Small intestine (tissue), 16 donors: ENCODE data around the gene TCTA. TPM values are rescaled to one million over a fixed set of nuclear protein-coding genes. Genes with fewer than 3 reads are reported as not detected.
A peak's percentile ranks its signal among the peaks of the same experiment; 100 is the strongest.

Experiments
- DNase-seq, 2 donors: peaks; one replicate each; pipeline versions ENCODE4 v3.0.0 to v3.0.0-alpha.2; 2013
- FAIRE-seq: peaks from 2 replicates; lab custom pipeline; 2012; peaks lifted over from hg19 to GRCh38; lab: Jason Lieb, UNC
- H3K27ac ChIP-seq, 3 donors: one replicate each; pipeline ENCODE4 v1.5.1; 2013; ENCODE audit warnings: low read length in 2 of 3, mild to moderate bottlenecking in 2 of 3, control low read depth in 1 of 3, inconsistent platforms in 1 of 3, low read depth in 1 of 3, moderate library complexity in 1 of 3
- H3K27me3 ChIP-seq, 3 donors: one replicate each; pipeline ENCODE4 v1.6.1; 2013; ENCODE audit warnings: low read length in 3 of 3, inconsistent platforms in 1 of 3; ENCODE audit not compliant: control insufficient read depth in 3 of 3, insufficient read depth in 3 of 3
- H3K36me3 ChIP-seq, 3 donors: one replicate each; pipeline ENCODE4 v1.6.1; 2013; ENCODE audit warnings: low read length in 3 of 3, inconsistent platforms in 1 of 3, low read depth in 1 of 3, mild to moderate bottlenecking in 1 of 3, moderate library complexity in 1 of 3; ENCODE audit not compliant: control insufficient read depth in 3 of 3, insufficient read depth in 2 of 3
- H3K4me1 ChIP-seq, 3 donors: one replicate each; pipeline ENCODE4 v1.6.1; 2013; ENCODE audit warnings: low read length in 2 of 3, inconsistent platforms in 1 of 3, low read depth in 1 of 3, mild to moderate bottlenecking in 1 of 3, moderate library complexity in 1 of 3; ENCODE audit not compliant: control insufficient read depth in 3 of 3, insufficient read depth in 2 of 3
- H3K4me3 ChIP-seq, 3 donors: one replicate each; pipeline ENCODE4 v1.5.1; 2013; ENCODE audit warnings: low read length in 3 of 3, control low read depth in 1 of 3, inconsistent platforms in 1 of 3, low read depth in 1 of 3, mild to moderate bottlenecking in 1 of 3, moderate library complexity in 1 of 3
- H3K9me3 ChIP-seq, 2 donors: one replicate each; pipeline ENCODE4 v1.6.1; 2013; ENCODE audit warnings: low read depth in 1 of 2, low read length in 1 of 2; ENCODE audit not compliant: control insufficient read depth in 2 of 2, insufficient read depth in 1 of 2
- whole genome bisulfite sequencing, 3 donors: extraction: QIAGEN DNeasy Blood & Tissue Kit; methylation state at CpG; one replicate each; pipeline ENCODE4 v1.1.7; 2013; 5-methylcytosine and 5-hydroxymethylcytosine counted together
- long read RNA-seq, 10 donors: transcript quantifications; one replicate each; lab custom pipeline, GENCODE V29; 2026
- polyA plus RNA-seq, 4 donors: library from polyadenylated mRNA; stranded (reverse) in 3 of 4; unstranded in 1 of 4; fragments of 200-250 nt in 3 of 4; fragments of 120-200 nt in 1 of 4; gene quantifications; one replicate each; pipeline versions ENCODE4 v1.2.1 to v1.2.3, GENCODE V29; 2013
- donor health status: healthy with polysubstance abuse.
- donor health status: control.
- donor health status: control.
- donor health status: Bipolar disorder and iron deficiency.
- donor health status: healthy.

TCTA gene
- polyA plus RNA-seq, result 10 to 100 TPM; 23.5 to 41.8 (median 32.2) TPM
- long read RNA-seq, donor 1, result 0 reads
- long read RNA-seq, donor 2, partial matches to known transcripts, result 0 of 2 reads
- long read RNA-seq, donor 2, other reads (novel, unspliced or antisense), result 0 of 2 reads
- long read RNA-seq, donor 3, transcript TCTA-201 (3 exons, 2,146 nt), result major isoform, 6 of 7 reads
- long read RNA-seq, donor 3, partial matches to known transcripts, result 0 of 7 reads
- long read RNA-seq, donor 3, other reads (novel, unspliced or antisense), result 0 of 7 reads
- long read RNA-seq, donor 4, result 0 reads
- long read RNA-seq, donor 5, partial matches to known transcripts, result 0 of 1 reads
- long read RNA-seq, donor 5, other reads (novel, unspliced or antisense), result 0 of 1 reads
- long read RNA-seq, donor 6, transcript TCTA-201 (3 exons, 2,146 nt), result major isoform, 8 of 8 reads
- long read RNA-seq, donor 6, partial matches to known transcripts, result 0 of 8 reads
- long read RNA-seq, donor 6, other reads (novel, unspliced or antisense), result 0 of 8 reads
- long read RNA-seq, donor 7, result 0 reads
- long read RNA-seq, donor 8, result 0 reads
- long read RNA-seq, donor 9, partial matches to known transcripts, result 0 of 1 reads
- long read RNA-seq, donor 9, other reads (novel, unspliced or antisense), result 0 of 1 reads
- long read RNA-seq, donor 10, transcript TCTA-201 (3 exons, 2,146 nt), result major isoform, 11 of 12 reads
- long read RNA-seq, donor 10, partial matches to known transcripts, result 0 of 12 reads
- long read RNA-seq, donor 10, other reads (novel, unspliced or antisense), result 0 of 12 reads

GRCh38 chr3:49411968-49412631, at the start of gene TCTA, which contains the start of gene RHOA:
Gene TCTA, plus strand, starts transcription at chr3:49412423. Its CDS starts 4 bp downstream, at chr3:49412427.
Gene RHOA, minus strand, starts transcription at chr3:49411976. Its CDS starts 36,387 bp downstream, at chr3:49375589.
- peaks cover 0 to 32% (median 2%) of the 10 kb centered on the region in 3 donors for H3K36me3 ChIP-seq
- DNase-seq (peak; percentile 100), FAIRE-seq (no peak)
- peaks cover 10 to 22% (median 14%) of the 10 kb centered on the region in 3 donors for H3K4me1 ChIP-seq
- no peaks in the 10 kb centered on the region for H3K9me3 ChIP-seq
- peak within 1 kb of the TSS; percentile 73 to 87 (median 79) for H3K4me3 ChIP-seq
- H3K27ac ChIP-seq, result peak within 1 kb of the TSS; percentile 94 to 100 (median 96)
- WGBS, 3 donors, result 0% methylated on average over 49 to 62 of the region's 62 CpGs
- no peaks in the 10 kb centered on the region for H3K27me3 ChIP-seq

GRCh38 chr3:49362561-49362960, 49.7 kb upstream of the TCTA start:
- Histone ChIP-seq H3K27me3 (no peaks in the 10 kb centered on the region), H3K27ac (no peak overlapping the region), H3K4me3 (no peak overlapping the region), H3K36me3 (peaks cover 13 to 80% (median 20%) of the 10 kb centered on the region in 3 donors), H3K4me1 (peaks cover 0 to 11% (median 0%) of the 10 kb centered on the region in 3 donors), H3K9me3 (no peaks in the 10 kb centered on the region)
- 68 to 81% (median 81%) methylated on average over 3 of the region's 3 CpGs for WGBS, 3 donors
- FAIRE-seq (no peak), DNase-seq (no peak)

- 88 to 89% (median 89%) methylated on average over 6 of the region's 6 CpGs for WGBS, 3 donors
- FAIRE-seq, result no peak
These were observed 41.5 kb upstream of the TCTA start for GRCh38 chr3:49370585-49371290.

GRCh38 chr3:49371946-49372345, 40.3 kb upstream of the TCTA start:
- peaks cover 17 to 67% (median 27%) of the 10 kb centered on the region in 3 donors for H3K36me3 ChIP-seq
- no peaks in the 10 kb centered on the region for H3K4me1 ChIP-seq
- H3K9me3 ChIP-seq, result no peaks in the 10 kb centered on the region
- H3K27me3 ChIP-seq, result no peaks in the 10 kb centered on the region
- FAIRE-seq (no peak), DNase-seq (no peak)
- H3K27ac ChIP-seq, result no peak overlapping the region
- H3K4me3 ChIP-seq, result no peak overlapping the region

More at GRCh38 chr3:49370585-49371290, 41.5 kb upstream of the TCTA start:
- no peaks in the 10 kb centered on the region for H3K9me3 ChIP-seq
- H3K4me1 ChIP-seq, result no peaks in the 10 kb centered on the region
- no peak for DNase-seq
- H3K36me3 ChIP-seq, result peaks cover 21 to 77% (median 27%) of the 10 kb centered on the region in 3 donors
- no peak overlapping the region for H3K4me3 ChIP-seq
- H3K27ac ChIP-seq, result no peak overlapping the region
- no peaks in the 10 kb centered on the region for H3K27me3 ChIP-seq

- no peak for DNase-seq
- Histone ChIP-seq H3K36me3 (peaks cover 10 to 39% (median 10%) of the 10 kb centered on the region in 3 donors), H3K9me3 (no peaks in the 10 kb centered on the region), H3K4me3 (no peak overlapping the region), H3K27me3 (no peaks in the 10 kb centered on the region), H3K27ac (no peak overlapping the region), H3K4me1 (no peaks in the 10 kb centered on the region)
- WGBS, 3 donors, result 71 to 93% (median 83%) methylated on average over 1 of the region's 1 CpG
- FAIRE-seq, result no peak
These were observed 34.7 kb upstream of the TCTA start for GRCh38 chr3:49377483-49377882.

- FAIRE-seq, result no peak
- Histone ChIP-seq H3K27me3 (no peaks in the 10 kb centered on the region), H3K4me3 (no peak overlapping the region), H3K4me1 (no peaks in the 10 kb centered on the region), H3K27ac (no peak overlapping the region), H3K36me3 (peaks cover 4 to 36% (median 9%) of the 10 kb centered on the region in 3 donors), H3K9me3 (no peaks in the 10 kb centered on the region)
- WGBS, 3 donors, result 79 to 90% (median 89%) methylated on average over 11 of the region's 11 CpGs
- no peak for DNase-seq
These were observed 33.9 kb upstream of the TCTA start for GRCh38 chr3:49378249-49378895.

- no peak overlapping the region for H3K27ac ChIP-seq
- DNase-seq (peak in 1 of 2 donors; percentile 16), FAIRE-seq (no peak)
- H3K9me3 ChIP-seq, result no peaks in the 10 kb centered on the region
- H3K36me3 ChIP-seq, result peaks cover 0 to 21% (median 2%) of the 10 kb centered on the region in 3 donors
- H3K4me3 ChIP-seq, result no peak overlapping the region
- H3K4me1 ChIP-seq, result no peaks in the 10 kb centered on the region
- WGBS, 3 donors, result 48 to 63% (median 62%) methylated on average over 5 of the region's 5 CpGs
- H3K27me3 ChIP-seq, result no peaks in the 10 kb centered on the region
These were observed 28.8 kb upstream of the TCTA start for GRCh38 chr3:49383387-49383786.
